GM18498 (cell line): Measurements from ENCODE around the gene WDR45B.

Source experiments
- ATAC-seq: cut with Tn5 transposase; IDR thresholded peaks from one replicate; pipeline ENCODE4 v1.9.1; 2021; ENCODE audit warnings: mild to moderate bottlenecking, moderate library complexity; ENCODE audit not compliant: unreplicated experiment

The WDR45B gene

GRCh38 chr17:82648165-82648668 lies at the start of gene WDR45B:
WDR45B (minus strand) TSS chr17:82648444; CDS start chr17:82648340, 104 bp downstream.
- peak; percentile 81 for ATAC-seq

DNA sequence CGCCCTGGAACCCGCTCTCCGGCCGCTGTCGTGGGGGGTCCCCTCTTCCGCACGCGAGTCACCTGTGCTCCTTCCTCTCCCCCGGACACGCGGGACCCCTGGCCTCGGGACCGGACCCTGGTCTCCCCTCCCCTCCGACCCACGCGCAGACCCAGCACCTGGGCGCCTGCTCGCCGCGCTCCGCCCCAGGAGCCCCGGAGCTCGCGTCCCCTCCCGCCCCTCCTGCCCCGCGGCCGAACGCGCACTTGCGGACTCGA lies 49.5 kb upstream of the WDR45B start:
- ATAC-seq, result no peak

- no peak for ATAC-seq
Measured at GRCh38 chr17:82696916-82697807, 48.9 kb upstream of the WDR45B start.

DNA sequence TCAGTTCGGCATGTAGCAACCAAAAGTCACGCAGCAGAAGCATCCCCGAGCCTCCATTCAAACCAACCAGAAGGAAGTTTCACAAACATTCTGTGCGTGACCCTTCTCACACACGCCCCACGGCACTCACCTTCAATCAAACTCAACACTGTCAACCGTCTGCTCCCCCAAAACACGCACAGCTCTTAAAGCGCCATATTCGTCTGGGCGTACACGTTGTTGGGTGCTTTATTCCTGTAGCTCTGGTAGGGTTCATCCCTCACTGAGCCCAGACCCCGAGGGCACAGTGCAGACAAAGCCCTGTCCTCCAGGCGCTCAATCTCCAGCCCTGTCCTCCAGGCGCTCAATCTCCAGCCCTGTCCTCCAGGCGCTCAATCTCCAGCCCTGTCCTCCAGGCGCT lies 48.0 kb upstream of the WDR45B start:
- ATAC-seq, result no peak

DNA sequence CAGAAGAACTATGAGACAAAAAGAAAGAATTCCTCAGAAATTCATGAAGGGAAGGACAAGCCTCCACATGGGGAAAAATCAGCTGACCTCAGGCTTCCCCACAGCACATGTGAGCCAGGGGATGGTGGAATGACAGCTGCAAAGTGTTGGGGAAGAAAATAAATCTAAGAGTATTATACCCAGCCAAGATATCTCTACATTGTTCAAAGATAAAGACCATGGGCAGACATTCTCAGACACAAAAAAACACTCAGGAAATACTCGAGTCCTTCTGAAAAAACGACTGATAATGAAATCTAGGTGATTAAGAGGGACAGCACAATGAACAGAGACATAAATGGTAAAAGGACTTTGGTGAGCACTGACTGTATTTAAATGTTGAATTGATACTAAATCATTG lies 46.4 kb upstream of the WDR45B start:
- no peak for ATAC-seq

GRCh38 chr17:82693168-82693867 lies 45.1 kb upstream of the WDR45B start:
- ATAC-seq, result no peak

- no peak for ATAC-seq
Measured at GRCh38 chr17:82692268-82692667, 44.0 kb upstream of the WDR45B start.

DNA sequence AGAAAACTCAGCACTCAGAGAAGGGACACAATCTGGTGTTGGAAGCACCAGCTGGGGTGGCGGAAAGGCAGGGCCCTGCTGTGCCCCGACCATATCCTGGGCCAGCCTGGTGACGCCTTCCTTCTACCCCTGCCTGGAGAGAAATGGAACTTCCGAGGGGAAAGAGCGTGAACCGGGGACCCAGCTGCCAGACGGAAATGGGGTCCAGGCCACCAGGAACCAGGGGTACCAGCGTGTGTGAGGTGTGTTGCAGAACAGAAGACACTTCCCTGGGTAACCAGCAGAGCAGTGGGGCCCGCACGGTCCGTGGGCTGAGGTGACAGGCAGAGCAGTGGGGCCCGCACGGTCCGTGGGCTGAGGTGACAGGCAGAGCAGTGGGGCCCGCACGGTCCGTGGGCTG lies 43.5 kb upstream of the WDR45B start:
- no peak for ATAC-seq

DNA sequence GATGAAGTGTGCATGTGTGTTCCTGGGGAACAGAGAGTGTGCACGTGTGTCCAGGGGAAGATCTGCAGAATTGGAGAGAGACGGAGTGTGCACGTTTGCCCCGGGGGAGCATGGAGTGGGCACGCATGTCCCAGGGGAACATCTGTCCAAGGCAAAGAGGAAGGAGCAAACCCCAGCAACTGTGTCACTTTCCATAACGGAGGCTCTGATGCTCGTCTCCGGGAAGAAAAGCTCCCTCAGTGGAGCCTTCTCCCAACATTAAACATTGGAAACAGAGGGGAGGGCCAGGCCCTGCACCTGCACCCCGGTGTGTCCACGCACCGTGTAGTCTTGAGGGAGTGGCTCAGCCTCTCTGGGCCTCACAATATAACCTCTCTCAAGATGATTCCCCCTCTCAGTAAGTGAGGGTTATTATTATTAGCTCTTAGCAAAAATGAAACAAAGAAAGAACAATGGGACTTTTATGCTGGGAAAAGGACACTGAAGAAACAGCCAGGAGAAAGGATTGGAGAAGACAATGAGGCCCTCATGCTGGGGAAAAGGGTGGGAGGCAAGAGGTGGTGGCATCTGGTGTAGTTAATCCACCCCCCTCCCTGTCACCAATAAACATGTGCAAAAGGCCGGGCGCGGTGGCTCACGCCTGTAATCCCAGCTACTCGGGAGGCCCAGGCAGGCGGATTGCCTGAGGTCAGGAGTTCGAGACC lies 42.7 kb upstream of the WDR45B start:
- ATAC-seq, result no peak

DNA sequence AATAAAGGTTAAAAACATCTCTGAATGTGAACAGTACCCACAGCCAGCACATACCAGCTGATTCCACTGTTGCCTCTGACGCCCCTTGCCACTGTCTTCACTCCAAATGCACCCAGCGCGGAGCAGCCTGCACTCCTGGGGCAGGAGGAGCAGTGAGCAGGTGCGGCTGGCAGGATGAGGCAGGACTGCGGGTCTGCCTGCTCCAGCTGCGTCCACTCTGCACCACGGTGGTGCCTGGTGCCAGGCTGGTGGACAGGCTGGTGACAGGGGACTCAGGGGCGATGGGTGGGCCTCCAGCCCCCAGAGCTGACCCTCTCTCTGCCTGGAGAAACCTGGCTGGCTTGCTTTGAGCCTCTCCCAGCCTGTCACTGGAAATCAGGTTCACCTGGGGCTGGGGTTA lies 40.8 kb upstream of the WDR45B start:
- no peak for ATAC-seq

DNA sequence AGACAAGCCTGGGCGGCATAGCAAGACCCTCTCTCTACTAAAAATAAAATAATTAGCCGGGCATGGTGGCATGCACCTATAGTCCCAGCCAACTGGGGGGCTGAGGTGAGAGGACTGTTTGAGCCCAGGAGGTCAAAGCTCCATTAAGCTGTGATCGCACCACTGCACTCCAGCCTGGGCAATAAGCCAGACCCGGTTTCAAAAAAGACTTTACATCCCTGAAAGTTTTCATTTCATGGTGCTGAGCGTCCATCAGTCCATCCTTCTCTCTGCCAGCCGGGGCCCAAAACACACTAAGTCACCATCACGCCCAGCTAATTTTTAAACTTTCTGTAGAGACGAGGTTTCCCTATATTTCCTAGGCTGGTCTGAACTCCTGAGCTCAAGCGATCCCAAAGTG lies 39.6 kb upstream of the WDR45B start:
- ATAC-seq, result no peak

- no peak for ATAC-seq
Measured at GRCh38 chr17:82687375-82687861, 39.2 kb upstream of the WDR45B start.

- no peak for ATAC-seq
Measured at GRCh38 chr17:82686366-82687324, 38.4 kb upstream of the WDR45B start.

DNA sequence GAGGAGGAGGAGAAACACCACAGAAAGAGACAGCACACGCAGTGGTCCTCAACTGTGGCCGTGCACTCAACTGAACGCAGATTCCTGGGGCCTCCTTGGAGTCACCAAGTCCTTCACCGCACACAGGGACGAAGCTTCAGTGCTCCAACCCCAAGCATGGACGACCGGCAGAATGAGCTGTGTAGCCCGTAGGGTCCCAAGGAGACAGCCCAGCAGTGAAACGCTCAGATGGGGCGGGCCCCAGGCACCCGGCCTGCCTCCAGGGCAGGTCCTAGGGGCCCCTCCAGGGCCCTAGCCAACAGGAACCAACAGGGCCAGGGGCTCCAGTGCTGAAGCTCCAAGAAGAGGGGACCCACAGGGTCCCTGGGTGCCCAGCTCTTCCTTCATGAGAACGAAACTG lies 37.0 kb upstream of the WDR45B start:
- ATAC-seq, result no peak

GRCh38 chr17:82684228-82684841 lies 36.1 kb upstream of the WDR45B start:
- no peak for ATAC-seq

DNA sequence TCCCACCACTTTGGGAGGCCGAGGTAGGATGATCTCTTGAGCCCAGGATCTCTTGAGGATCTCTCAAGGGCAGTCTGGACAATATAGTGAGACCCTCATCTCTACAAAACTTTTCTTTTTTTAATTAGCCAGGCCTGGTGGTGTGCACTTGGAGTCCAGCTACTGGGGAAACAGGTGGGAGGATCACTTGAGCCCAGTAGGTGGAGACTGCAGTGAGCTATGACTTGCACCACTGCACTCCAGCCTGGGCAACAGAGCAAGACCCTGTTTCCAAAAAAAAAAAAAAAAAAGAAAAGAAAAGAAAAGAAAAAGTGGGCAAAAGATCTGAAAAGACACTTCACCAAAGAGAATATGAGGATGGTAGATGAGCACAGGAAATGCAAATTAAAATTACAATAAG lies 35.3 kb upstream of the WDR45B start:
- ATAC-seq, result no peak

- ATAC-seq, result no peak
Measured at GRCh38 chr17:82681547-82681946, 33.3 kb upstream of the WDR45B start.

DNA sequence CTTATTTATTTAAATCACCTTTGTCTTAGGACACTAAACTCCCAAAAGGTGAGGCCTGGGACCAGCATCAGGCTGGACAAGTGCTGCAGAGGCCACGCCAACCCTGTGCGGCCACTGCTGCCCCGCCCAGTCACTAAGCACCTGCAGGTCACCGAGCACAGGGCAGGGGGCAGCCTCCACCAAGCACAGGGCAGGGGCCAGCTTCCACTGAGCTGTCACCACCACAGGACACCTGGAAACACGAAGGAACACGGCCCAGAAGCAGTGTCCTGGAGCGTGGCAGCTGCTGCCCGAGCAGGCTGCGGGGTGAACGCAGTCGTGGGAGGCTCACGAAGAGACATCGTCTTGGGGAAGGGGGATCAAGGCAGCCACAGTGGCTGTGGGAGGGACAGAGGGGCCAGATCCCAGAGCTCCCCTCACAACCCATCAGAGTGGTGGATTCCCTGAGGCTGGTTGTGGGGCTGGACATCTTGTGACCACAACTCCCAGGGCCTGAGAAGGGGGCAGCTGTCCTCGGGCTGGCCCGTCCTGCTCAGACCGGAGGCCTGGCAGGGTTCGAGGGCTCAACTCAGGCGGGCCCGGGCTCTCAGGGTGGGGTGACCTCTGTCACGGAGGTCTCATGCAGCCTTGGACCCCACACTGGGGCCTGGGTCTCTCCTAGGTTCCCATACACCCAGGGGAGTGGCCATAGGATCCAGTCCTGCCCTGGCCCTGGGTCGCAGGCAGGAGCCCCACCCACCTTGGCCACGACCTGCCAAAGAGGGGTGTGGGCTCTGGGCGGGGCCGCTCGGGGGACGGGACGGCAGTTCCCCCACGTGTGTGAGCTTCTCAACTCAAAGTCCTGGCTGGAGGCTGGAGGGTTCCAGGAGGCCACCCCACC lies 31.6 kb upstream of the WDR45B start:
- no peak for ATAC-seq
